ENCODE results near the gene MAGI2. TPM values are rescaled to one million over a fixed set of nuclear protein-coding genes. Genes with fewer than 3 reads are reported as not detected.

MAGI2 gene
- total RNA-seq, 4 donors from 2014 or later = 0.90 to 2.4 (median 0.99) TPM

DNA sequence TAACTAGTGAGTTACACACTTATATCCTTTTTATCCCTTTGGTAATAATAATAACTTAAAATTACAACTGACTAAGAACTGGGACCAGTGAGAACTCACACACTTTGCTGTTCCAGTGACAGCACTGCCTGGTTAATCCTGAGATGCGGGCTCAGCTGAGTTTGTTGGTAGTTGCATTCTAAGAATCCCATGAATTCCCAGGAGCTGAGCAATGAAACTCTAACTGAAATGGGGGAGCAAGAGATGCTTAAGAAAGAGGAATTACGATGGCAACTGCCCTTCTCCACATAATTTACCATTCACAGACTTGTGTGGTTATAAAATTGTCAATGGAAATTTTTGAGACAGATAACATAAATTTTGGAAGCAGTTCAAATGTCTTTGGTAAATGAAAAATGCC, 659.4 kb downstream of the MAGI2 start:
- Histone ChIP-seq H3K4me3 (no peak overlapping the region), H3K4me1 (no peaks in the 10 kb centered on the region), H3K36me3 (no peaks in the 10 kb centered on the region), H3K27me3 (no peaks in the 10 kb centered on the region), H3K9me3 (no peaks in the 10 kb centered on the region), H3K27ac (no peak overlapping the region)
- no peak for DNase-seq
- in situ Hi-C loops (cut with MboI; ENCODE audit: low sequenced_read_pairs in 4 of 4) = no loop called here
- TF ChIP-seq, protein P1, sequence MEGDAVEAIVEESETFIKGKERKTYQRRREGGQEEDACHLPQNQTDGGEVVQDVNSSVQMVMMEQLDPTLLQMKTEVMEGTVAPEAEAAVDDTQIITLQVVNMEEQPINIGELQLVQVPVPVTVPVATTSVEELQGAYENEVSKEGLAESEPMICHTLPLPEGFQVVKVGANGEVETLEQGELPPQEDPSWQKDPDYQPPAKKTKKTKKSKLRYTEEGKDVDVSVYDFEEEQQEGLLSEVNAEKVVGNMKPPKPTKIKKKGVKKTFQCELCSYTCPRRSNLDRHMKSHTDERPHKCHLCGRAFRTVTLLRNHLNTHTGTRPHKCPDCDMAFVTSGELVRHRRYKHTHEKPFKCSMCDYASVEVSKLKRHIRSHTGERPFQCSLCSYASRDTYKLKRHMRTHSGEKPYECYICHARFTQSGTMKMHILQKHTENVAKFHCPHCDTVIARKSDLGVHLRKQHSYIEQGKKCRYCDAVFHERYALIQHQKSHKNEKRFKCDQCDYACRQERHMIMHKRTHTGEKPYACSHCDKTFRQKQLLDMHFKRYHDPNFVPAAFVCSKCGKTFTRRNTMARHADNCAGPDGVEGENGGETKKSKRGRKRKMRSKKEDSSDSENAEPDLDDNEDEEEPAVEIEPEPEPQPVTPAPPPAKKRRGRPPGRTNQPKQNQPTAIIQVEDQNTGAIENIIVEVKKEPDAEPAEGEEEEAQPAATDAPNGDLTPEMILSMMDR (IDR thresholded peaks at IDR 0.05 in 4 of 5, conservative IDR thresholded peaks at IDR 0.05 in 1 of 5) = no peak
- TF ChIP-seq POLR2A (IDR thresholded peaks at IDR 0.05) = no peak
- intact Hi-C loops (cut with DNase I; ENCODE audit: low total_unique reads) = no loop called here
- ATAC-seq = no peak

DNA sequence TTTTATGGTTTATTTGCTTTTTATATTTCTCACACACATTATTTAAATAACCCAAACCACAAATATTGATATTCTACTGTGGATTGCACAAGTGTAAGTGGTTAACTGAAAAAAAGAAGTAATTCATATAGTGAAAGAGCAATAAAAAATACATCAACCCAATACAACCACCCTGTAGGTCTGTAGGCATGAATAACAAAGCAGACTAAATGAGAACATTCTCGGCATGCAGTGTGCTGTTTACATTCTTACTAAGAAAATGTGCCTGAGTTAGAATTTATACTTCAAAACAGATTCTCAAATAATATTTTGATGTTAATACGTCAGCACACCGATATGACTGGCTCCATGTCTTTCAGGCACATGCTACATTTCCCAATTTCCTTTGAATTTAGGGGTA, 660.8 kb downstream of the MAGI2 start:
- intact Hi-C loops (cut with DNase I; ENCODE audit: low total_unique reads) (no loop called here), in situ Hi-C loops (cut with MboI; ENCODE audit: low sequenced_read_pairs in 4 of 4) (no loop called here)
- Histone ChIP-seq H3K4me3 (no peak overlapping the region), H3K9me3 (no peaks in the 10 kb centered on the region), H3K27ac (no peak overlapping the region), H3K4me1 (no peaks in the 10 kb centered on the region), H3K27me3 (no peaks in the 10 kb centered on the region), H3K36me3 (no peaks in the 10 kb centered on the region)
- DNase-seq = no peak
- TF ChIP-seq POLR2A (IDR thresholded peaks at IDR 0.05) = no peak
- TF ChIP-seq, protein P1 (IDR thresholded peaks at IDR 0.05 in 4 of 5, conservative IDR thresholded peaks at IDR 0.05 in 1 of 5) = no peak
- no peak for ATAC-seq

DNA sequence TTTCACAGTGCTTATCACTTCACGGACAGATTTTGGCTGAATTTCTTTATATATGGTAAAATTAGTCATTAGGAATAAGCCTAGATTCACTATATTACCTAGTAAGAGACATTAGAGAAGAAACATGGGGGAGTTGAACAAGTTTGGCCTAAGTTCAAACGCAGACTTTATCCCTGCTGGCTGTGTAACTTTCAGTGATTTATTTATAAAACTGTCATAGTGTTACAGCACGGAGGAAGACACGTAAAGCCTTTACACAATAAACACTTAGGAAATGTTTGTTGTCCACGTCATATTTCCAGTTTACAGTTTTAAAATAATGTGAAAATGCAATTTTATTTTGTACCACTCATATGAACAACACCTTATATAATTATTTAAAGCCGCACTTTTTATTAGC, 661.5 kb downstream of the MAGI2 start:
- Histone ChIP-seq H3K36me3 (no peaks in the 10 kb centered on the region), H3K27me3 (no peaks in the 10 kb centered on the region), H3K4me1 (no peaks in the 10 kb centered on the region), H3K4me3 (no peak overlapping the region), H3K27ac (no peak overlapping the region), H3K9me3 (no peaks in the 10 kb centered on the region)
- TF ChIP-seq, protein P1 (IDR thresholded peaks at IDR 0.05 in 4 of 5, conservative IDR thresholded peaks at IDR 0.05 in 1 of 5) = no peak
- TF ChIP-seq POLR2A (IDR thresholded peaks at IDR 0.05) = no peak
- no peak for ATAC-seq
- DNase-seq = no peak
- in situ Hi-C loops (cut with MboI; ENCODE audit: low sequenced_read_pairs in 4 of 4) = no loop called here
- intact Hi-C loops (cut with DNase I; ENCODE audit: low total_unique reads) = no loop called here

DNA sequence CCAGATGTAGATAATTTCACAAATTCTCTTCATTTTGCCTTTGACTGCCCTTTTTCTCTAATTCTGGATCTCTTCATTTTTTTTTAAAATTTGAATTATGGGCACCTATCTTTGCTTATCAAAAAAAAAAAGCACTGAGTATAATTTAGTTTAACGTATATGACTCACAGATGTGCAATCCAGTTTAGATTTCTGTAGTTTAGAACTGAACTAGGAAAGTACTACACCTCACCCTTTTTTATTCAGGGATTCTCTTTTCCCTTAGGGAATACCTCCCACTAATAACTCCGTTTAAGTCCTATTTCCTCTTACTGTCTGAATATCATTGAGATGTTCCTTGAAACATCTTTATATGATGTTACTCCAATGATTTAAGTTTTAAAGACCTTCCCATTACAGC, 665.0 kb downstream of the MAGI2 start:
- in situ Hi-C loops (cut with MboI; ENCODE audit: low sequenced_read_pairs in 4 of 4) = no loop called here
- Histone ChIP-seq H3K27me3 (no peaks in the 10 kb centered on the region), H3K9me3 (no peaks in the 10 kb centered on the region), H3K4me1 (no peaks in the 10 kb centered on the region), H3K27ac (no peak overlapping the region), H3K36me3 (no peaks in the 10 kb centered on the region), H3K4me3 (no peak overlapping the region)
- no peak for DNase-seq
- ATAC-seq = no peak
- no peak for TF ChIP-seq POLR2A (IDR thresholded peaks at IDR 0.05)
- TF ChIP-seq, protein P1 (IDR thresholded peaks at IDR 0.05 in 4 of 5, conservative IDR thresholded peaks at IDR 0.05 in 1 of 5) = no peak
- intact Hi-C loops (cut with DNase I; ENCODE audit: low total_unique reads) = no loop called here

DNA sequence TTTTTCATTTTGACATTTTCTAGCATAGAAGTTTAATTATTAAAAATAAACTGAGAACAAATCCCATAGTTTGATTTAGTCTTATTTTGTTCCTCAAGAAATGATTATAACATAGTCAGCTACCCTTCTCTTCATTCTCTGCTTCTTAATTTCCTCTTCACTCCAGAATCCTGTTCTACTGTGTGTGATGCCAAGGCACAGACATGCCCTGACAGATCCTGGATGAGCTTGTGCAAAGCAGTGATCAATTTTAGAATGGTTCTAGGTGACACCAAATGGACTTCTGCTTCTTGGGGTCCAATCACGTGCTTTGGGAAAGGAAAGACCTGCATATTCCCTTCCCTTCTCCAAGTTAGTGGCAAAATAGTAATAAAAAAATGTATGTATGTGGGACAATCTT, 665.6 kb downstream of the MAGI2 start:
- no peak for TF ChIP-seq POLR2A (IDR thresholded peaks at IDR 0.05)
- TF ChIP-seq, protein P1 (IDR thresholded peaks at IDR 0.05 in 4 of 5, conservative IDR thresholded peaks at IDR 0.05 in 1 of 5) = no peak

More for the DNA sequence above, 665.6 kb downstream of the MAGI2 start:
- Histone ChIP-seq H3K9me3 (no peaks in the 10 kb centered on the region), H3K27me3 (no peaks in the 10 kb centered on the region), H3K4me3 (no peak overlapping the region), H3K27ac (no peak overlapping the region), H3K36me3 (no peaks in the 10 kb centered on the region), H3K4me1 (no peaks in the 10 kb centered on the region)
- in situ Hi-C loops (cut with MboI; ENCODE audit: low sequenced_read_pairs in 4 of 4) = no loop called here
- intact Hi-C loops (cut with DNase I; ENCODE audit: low total_unique reads) = no loop called here
- no peak for ATAC-seq
- DNase-seq = no peak
